ENCODE measurements around the gene NMT1. TPM values are rescaled to one million over a fixed set of nuclear protein-coding genes. Genes with fewer than 3 reads are reported as not detected.

NMT1 gene
- total RNA-seq, 1 experiment from 2014 or later: 173 TPM

GRCh38 chr17:45111850-45112249 lies 50.7 kb downstream of the NMT1 start:
- Histone ChIP-seq H3K27me3 (replicated peaks; ENCODE audit: control insufficient read depth, insufficient read depth, low read length) (no peaks in the 10 kb centered on the region), H3K9me3 (no peaks in the 10 kb centered on the region), H3K36me3 (ENCODE audit: control insufficient read depth, insufficient read depth, low read length) (no peaks in the 10 kb centered on the region; the same call in 1 of the 2 replicates), H3K4me1 (peaks cover 7% of the 10 kb centered on the region; the same call in 1 of the 2 replicates), H3K4me3 (ENCODE audit: low read depth, low read length) (no peak overlapping the region)
- Mint-ChIP-seq H3K27me3 (ENCODE audit: insufficient read depth, unreplicated experiment) (no peaks in the 10 kb centered on the region), H3K4me1 (ENCODE audit: low read depth, unreplicated experiment) (peaks cover 6% of the 10 kb centered on the region), H3K27ac (ENCODE audit: unreplicated experiment) (peak overlapping the region; percentile 2), H3K36me3 (ENCODE audit: insufficient read depth, unreplicated experiment) (peaks cover 75% of the 10 kb centered on the region), H3K9me3 (ENCODE audit: unreplicated experiment) (no peaks in the 10 kb centered on the region), H3K4me3 (ENCODE audit: unreplicated experiment) (no peak overlapping the region)
- ChIA-PET CTCF (interaction anchor here (0.7 to 1.1 kb wide), 2 partner anchors 21 to 23 kb away, joined by 4 to 6 read pairs; partner anchors contain the start of gene ACBD4), POLR2A (no interaction called here)
- no peak for TF ChIP-seq CTCF (IDR thresholded peaks at IDR 0.05; ENCODE audit: insufficient read depth in 1 of 2, low read depth in 1 of 2, low read length in 1 of 2, severe bottlenecking in 1 of 2, unreplicated experiment in 1 of 2)
- intact Hi-C loops (cut with micrococcal nuclease; ENCODE audit: unreplicated experiment): no loop called here
- no peak for DNase-seq
- TSS peak; percentile 39 for BruUV-seq (replicated peaks)

GRCh38 chr17:45112559-45113423 lies 51.7 kb downstream of the NMT1 start:
- no peak overlapping the region for H3K27ac Mint-ChIP-seq (ENCODE audit: unreplicated experiment)
- no peaks in the 10 kb centered on the region for H3K27me3 Mint-ChIP-seq (ENCODE audit: insufficient read depth, unreplicated experiment)
- no peaks in the 10 kb centered on the region; the same call in 1 of the 2 replicates for H3K36me3 ChIP-seq (ENCODE audit: control insufficient read depth, insufficient read depth, low read length)
- no peak for TF ChIP-seq CTCF (IDR thresholded peaks at IDR 0.05; ENCODE audit: insufficient read depth in 1 of 2, low read depth in 1 of 2, low read length in 1 of 2, severe bottlenecking in 1 of 2, unreplicated experiment in 1 of 2)
- H3K36me3 Mint-ChIP-seq (ENCODE audit: insufficient read depth, unreplicated experiment): peaks cover 72% of the 10 kb centered on the region
- ChIA-PET CTCF (no interaction called here), POLR2A (no interaction called here)
- intact Hi-C loops (cut with micrococcal nuclease; ENCODE audit: unreplicated experiment): no loop called here
- H3K9me3 ChIP-seq: no peaks in the 10 kb centered on the region
- peaks cover 7% of the 10 kb centered on the region; the same call in 1 of the 2 replicates for H3K4me1 ChIP-seq
- BruUV-seq (replicated peaks): no TSS peak
- H3K9me3 Mint-ChIP-seq (ENCODE audit: unreplicated experiment): no peaks in the 10 kb centered on the region
- no peak for DNase-seq
- H3K27me3 ChIP-seq (replicated peaks; ENCODE audit: control insufficient read depth, insufficient read depth, low read length): no peaks in the 10 kb centered on the region
- no peak overlapping the region for H3K4me3 ChIP-seq (ENCODE audit: low read depth, low read length)
- H3K4me1 Mint-ChIP-seq (ENCODE audit: low read depth, unreplicated experiment): peaks cover 6% of the 10 kb centered on the region
- H3K4me3 Mint-ChIP-seq (ENCODE audit: unreplicated experiment): peak overlapping the region; percentile 21

GRCh38 chr17:45113424-45113754 lies 52.3 kb downstream of the NMT1 start:
- Mint-ChIP-seq H3K27me3 (ENCODE audit: insufficient read depth, unreplicated experiment) (no peaks in the 10 kb centered on the region), H3K27ac (ENCODE audit: unreplicated experiment) (no peak overlapping the region), H3K4me1 (ENCODE audit: low read depth, unreplicated experiment) (peaks cover 6% of the 10 kb centered on the region), H3K4me3 (ENCODE audit: unreplicated experiment) (peak overlapping the region; percentile 21), H3K9me3 (ENCODE audit: unreplicated experiment) (no peaks in the 10 kb centered on the region), H3K36me3 (ENCODE audit: insufficient read depth, unreplicated experiment) (peaks cover 70% of the 10 kb centered on the region)
- BruUV-seq (replicated peaks): no TSS peak
- Histone ChIP-seq H3K9me3 (no peaks in the 10 kb centered on the region), H3K27me3 (replicated peaks; ENCODE audit: control insufficient read depth, insufficient read depth, low read length) (no peaks in the 10 kb centered on the region), H3K4me1 (peaks cover 7% of the 10 kb centered on the region; the same call in 1 of the 2 replicates), H3K4me3 (ENCODE audit: low read depth, low read length) (no peak overlapping the region), H3K36me3 (ENCODE audit: control insufficient read depth, insufficient read depth, low read length) (peaks cover 2% of the 10 kb centered on the region; the same call in 1 of the 2 replicates)
- DNase-seq: no peak
- intact Hi-C loops (cut with micrococcal nuclease; ENCODE audit: unreplicated experiment): no loop called here
- ChIA-PET CTCF (no interaction called here), POLR2A (no interaction called here)
- TF ChIP-seq CTCF (IDR thresholded peaks at IDR 0.05; ENCODE audit: insufficient read depth in 1 of 2, low read depth in 1 of 2, low read length in 1 of 2, severe bottlenecking in 1 of 2, unreplicated experiment in 1 of 2): no peak

Data from Caco-2 (cell line).